ENCODE results near the gene PI3. TPM values are rescaled to one million over a fixed set of nuclear protein-coding genes. Genes with fewer than 3 reads are reported as not detected.
A peak's percentile ranks its signal among the peaks of the same experiment; 100 is the strongest.
"Not testable (repeated sequence)": the region's sequence is repeated elsewhere in the genome, so short reads cannot be mapped to it uniquely, and the experiment has no call there.

Gene PI3, protein sequence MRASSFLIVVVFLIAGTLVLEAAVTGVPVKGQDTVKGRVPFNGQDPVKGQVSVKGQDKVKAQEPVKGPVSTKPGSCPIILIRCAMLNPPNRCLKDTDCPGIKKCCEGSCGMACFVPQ
- total RNA-seq (2014; rRNA removed) = not detected in 2 replicates
- polyA plus RNA-seq (2012) = not detected

DNA sequence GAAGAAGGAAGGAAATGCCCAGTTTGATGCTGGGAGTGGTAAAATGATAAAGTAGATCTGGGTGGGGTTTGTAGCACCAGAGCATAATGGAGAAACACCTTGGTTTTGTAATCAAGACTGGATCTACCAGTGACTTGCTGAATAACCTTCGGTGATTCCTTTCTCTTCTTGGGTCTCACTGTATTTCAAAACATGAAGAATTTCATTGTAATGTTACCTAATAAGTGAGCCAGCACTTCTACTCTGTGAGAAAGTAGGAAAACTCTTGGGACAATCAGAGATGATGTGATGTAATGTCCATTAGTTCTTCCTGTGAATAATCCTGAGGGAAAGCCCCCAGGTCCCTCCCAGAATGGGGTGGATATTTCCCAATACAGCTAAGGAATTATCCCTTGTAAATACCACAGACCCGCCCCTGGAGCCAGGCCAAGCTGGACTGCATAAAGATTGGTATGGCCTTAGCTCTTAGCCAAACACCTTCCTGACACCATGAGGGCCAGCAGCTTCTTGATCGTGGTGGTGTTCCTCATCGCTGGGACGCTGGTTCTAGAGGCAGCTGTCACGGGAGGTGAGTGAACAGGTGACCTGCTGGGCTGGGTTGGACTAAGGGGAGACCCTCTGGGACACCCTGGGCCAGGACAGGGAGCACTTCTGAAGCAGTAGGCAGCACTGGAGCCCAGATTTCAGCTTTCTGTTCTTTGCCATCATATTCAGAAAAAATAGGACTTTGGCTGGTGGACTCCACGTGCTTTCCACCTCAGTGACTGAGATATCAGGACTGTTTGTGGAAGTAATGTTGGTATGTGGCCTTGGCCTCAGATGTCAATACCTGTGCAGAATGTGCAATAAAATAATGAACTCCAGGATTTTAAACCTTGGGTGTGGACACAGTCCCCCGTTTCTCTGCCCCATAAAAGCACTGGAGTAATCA, at the start of gene PI3:
PI3 (plus strand) TSS at position 469 of the 931 bp plus-strand sequence; CDS start at position 490, 21 bp downstream.
- DNase-seq (ENCODE audit: low read depth) = no peak

- DNase-seq (ENCODE audit: low read depth) = no peak
These were observed 46.6 kb upstream of the PI3 start for GRCh38 chr20:45128099-45128498.

- no peak for DNase-seq (ENCODE audit: low read depth)
These were observed 37.8 kb upstream of the PI3 start for GRCh38 chr20:45136911-45137310.

DNA sequence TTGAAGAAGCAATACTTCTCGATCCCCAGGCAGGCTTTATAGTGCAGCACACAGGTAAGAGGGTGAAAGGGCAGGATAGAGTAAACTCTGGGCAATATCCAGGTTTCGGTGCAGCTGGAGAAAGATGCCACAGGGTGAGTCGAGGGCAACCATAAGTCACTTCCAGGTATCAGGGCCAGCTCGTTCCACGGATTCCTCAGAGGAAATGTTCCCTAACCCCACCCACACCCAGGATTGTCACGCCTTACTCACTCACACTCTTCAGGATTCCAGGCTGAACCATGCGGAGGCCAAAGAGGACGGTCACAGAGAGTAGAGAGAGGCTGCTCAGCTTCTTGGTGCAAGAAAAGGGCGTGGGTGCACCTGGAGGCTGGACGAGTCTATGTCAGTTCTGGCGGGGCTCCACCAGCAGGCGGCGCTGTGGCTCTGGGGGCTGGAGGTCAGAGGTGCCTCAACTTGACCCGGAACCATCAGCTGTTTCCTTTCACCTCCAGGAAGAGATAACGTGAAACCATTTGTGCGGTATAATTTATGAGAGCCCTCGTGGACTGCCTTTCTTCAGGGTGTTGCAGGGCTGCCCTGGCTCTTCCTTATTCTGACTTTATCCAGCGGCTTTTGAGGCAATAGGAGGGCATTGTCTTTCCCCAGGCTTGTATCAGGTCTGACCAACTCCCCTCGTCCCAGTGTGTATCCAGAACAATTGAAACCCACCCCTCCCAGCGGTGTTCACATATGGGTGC, 36.0 kb upstream of the PI3 start:
- peak; percentile 5 for DNase-seq (ENCODE audit: low read depth)

DNA sequence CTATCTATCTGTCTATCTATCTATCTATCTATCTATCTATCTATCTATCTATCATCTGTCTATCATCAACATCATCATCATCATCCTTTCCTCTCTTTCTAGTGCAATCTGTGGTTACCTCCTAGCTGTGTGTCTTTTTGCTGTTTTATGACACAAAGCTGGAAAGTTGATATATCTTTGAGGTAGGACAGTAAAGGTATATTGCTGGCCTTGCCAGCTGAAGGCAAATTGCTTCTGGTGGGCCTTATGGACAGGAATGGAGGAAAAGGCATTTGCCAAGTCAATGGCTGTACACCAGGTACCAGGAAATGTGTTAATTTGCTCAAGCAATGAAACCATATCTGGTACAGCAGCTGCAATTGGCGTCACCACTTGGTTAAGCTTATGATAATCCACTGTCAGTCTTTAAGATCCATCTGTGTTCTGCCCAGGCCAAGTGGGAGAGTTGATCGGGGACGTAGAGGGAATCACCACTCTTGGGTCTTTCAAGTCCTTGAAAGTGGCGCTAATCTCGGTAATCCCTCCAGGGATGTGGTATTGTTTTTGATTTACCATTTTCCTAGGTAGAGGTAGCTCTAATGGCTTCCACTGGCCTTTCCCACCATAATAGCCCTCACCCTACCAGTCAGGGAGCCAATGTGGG, 34.8 kb upstream of the PI3 start:
- not testable (repeated sequence) for DNase-seq (ENCODE audit: low read depth)

DNA sequence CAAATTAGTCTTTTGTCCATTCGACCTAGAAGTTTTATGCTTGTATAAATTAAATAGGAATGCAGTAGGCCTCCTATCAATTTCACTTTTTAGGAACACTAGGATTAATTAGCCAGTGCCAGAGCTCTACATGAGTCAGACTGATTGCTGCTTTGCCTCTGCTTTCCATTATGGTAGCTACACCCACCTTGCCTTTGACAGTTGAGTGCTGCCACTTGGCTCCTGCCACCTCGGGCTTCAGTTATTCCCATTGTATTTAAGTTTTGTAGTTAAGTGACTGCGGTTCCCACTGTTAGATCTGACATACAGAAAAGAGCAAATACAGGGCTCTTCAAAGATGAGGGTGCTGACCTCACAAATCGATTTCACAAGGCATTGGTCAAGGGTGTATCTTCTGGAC, 33.9 kb upstream of the PI3 start:
- no peak for DNase-seq (ENCODE audit: low read depth)

- no peak for DNase-seq (ENCODE audit: low read depth)
These were observed 25.6 kb upstream of the PI3 start for GRCh38 chr20:45149062-45149461.

GRCh38 chr20:45152405-45152804, 22.3 kb upstream of the PI3 start:
- DNase-seq (ENCODE audit: low read depth) = no peak

DNA sequence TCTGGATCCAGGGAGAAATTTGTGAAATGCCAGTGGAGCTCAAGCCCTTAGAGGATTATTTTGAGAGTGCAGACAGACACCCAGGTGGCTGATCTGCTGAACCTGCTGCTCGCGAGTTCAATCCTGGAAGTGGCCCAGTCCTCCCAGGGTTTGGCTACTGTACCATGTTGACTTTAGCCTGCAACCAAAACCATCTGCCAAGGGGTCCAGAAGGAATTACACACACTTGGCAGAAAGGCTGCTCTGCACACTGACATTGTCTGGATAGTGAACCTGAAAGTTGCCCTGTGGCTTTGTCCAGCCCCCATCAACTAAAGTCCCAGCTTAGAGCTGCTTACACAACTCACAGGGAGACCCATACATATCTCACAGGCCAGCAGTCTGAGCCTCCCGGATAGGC, 21.6 kb upstream of the PI3 start:
- DNase-seq (ENCODE audit: low read depth) = no peak

- no peak for DNase-seq (ENCODE audit: low read depth)
These were observed 20.9 kb upstream of the PI3 start for GRCh38 chr20:45153752-45154151.

GRCh38 chr20:45154183-45154582, 20.5 kb upstream of the PI3 start:
- DNase-seq (ENCODE audit: low read depth) = no peak

DNA sequence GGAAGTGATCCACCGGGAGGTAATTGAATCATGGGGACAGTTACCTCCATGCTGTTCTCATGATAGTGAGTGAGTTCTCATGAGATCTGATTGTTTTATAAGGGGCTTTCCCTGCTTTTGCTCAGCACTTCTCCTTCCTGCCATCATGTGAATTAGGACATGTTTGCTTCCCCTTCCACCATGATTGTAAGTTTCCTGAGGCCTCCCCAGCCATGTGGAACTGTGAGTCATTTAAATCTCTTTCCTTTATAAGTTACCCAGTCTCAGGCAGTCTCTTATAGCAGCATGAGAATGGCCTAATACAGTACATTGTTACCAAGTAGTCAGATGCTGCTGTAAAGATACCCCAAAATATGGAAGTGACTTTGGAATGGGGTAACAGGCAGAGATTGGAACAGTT, 19.9 kb upstream of the PI3 start:
- DNase-seq (ENCODE audit: low read depth) = not testable (repeated sequence)

DNA sequence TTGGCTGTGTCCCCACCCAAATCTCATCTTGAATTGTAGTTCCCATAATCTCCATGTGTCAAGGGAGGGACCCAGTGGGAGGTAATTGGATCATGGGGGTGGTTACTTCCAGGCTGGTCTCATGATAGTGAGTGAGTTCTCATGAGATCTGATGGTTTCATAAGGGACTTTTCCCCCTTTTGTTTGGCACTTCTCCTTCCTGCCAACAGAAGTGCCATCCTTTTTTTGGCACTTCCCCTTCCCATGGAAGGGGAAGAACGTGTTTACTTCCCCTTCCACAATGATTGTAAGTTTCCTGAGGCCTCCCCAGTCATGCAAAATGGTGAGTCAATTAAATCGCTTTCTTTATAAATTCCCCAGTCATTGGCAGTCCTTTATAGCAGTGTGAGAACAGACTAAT, 18.0 kb upstream of the PI3 start:
- DNase-seq (ENCODE audit: low read depth) = no peak

DNA sequence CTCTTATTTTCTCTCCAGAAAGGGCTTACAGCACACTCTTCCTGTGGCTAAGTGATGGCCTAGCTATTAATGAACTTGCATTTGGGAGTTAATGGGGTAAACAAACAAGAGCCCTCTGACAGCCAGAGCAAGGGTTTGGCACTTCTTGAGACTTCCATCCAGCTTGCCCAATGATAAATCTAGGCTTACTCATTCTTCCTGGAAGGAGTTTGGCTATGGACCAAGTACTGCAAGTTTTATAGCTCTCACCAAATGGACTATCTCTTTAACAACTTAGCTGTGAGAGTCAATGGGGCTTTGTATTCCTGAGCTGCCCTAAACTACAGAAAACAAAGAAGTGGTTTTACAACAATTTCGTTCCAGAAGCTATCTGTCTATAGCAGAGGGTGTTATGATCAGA, 16.7 kb upstream of the PI3 start:
- DNase-seq (ENCODE audit: low read depth) = peak; percentile 67

DNA sequence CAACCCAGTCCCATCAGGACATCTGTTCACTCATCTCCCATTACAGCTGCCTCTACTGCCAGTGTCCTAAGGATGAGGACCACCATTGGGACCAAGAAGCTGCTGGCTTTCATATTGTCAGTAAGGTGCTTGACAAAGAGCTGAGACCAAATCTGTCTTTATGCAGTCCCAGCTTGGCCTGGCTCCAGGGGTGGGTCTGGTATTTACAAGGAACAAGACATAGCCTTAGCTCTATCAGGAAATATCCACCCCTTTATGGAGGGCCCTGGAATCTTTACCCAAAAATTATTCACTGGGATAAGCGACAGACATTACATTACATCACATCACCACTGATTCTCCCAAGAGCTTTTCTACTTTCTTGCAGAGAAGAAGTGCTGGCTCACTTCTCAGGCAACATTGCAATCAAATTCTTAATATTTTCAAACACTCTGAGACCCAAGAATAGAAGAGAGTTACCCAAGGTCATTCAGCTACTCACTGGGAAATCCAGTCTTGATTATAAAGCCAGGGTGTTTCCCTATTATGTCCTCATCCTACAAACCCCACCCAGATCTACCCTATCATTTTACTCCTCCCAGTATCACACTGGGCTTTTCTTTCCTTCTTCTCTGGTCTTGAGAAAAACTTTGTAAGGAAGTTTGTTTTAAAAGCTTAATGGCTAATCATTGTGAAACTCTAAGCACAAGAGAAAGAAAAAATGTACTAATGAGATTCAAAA, 11.5 kb upstream of the PI3 start:
- no peak for DNase-seq (ENCODE audit: low read depth)

GRCh38 chr20:45164906-45165305, 9.8 kb upstream of the PI3 start:
- no peak for DNase-seq (ENCODE audit: low read depth)

DNA sequence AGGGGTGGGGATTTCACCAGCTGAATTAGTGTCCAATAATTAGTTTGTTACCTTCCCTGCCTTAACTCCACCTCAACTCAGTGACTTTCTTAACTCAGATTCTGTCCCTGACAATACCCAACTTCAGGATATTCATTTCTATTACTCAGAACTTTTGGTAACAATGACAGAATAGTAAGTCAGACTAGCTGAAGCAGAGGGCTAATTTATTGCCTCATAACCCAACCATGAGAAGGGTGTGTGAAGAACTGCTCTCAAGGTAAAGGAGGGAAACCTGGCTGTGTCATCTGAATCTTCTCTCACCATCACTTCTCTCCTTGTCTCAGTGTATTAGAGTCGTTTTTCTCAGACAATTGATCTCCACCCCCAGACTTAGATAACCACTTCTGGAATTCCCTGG, 1.2 kb upstream of the PI3 start:
- DNase-seq (ENCODE audit: low read depth) = no peak

DNA sequence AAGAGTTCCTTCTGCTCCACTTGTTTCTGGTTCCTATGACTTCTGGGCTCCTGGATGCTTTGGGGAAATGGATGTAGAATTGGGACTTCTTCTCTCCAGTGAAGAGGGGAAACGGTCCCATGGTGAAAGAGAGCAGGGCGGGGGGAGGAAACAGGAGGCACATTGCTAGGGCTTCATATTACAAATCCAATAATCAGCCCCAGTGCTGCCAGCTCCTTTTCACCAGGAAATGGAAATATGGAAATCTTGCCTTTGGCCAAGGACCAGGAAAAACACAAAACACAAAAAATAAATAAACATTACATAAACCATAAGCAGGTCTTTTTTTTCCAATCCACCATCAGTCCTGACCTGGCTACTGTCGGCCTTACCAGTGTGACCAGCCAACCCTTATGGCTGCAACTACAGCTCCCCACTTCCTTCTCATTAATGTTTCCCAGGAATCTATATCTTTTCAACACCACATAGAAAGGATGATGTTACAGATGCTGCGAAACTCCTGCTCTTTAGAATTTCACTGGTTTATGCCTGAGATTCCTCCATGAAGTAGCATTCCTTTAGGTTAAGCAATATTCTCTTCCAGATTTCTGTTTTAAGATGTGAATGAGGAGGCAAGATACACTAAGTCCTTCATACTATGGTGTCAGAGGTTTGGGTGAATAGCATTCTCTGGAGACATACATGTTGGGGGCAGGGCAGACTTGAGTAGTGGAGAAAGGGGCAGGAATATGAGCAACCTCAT, 2.0 kb downstream of the PI3 start:
- no peak for DNase-seq (ENCODE audit: low read depth)

- no peak for DNase-seq (ENCODE audit: low read depth)
These were observed 4.5 kb downstream of the PI3 start for GRCh38 chr20:45179166-45179565.

DNA sequence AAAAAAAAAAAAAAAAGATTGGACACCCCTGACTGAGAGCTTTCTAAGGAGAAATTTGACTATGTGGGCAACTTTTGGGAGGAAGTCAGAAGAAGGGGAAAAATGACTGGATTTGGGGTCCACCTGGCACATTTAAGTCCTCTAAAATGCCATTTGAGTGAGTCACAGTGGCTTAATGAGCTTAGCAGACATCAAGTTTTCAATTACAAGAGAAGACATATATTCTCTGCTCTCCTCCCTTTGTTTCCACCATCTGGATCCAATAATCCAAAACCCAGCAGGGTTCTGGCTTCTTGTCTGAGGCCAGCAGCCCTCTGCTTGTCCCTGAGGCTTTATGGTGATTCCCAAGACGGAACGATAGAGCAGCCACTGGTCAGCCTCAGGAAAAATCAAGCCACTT, 6.9 kb downstream of the PI3 start:
- DNase-seq (ENCODE audit: low read depth) = no peak

DNA sequence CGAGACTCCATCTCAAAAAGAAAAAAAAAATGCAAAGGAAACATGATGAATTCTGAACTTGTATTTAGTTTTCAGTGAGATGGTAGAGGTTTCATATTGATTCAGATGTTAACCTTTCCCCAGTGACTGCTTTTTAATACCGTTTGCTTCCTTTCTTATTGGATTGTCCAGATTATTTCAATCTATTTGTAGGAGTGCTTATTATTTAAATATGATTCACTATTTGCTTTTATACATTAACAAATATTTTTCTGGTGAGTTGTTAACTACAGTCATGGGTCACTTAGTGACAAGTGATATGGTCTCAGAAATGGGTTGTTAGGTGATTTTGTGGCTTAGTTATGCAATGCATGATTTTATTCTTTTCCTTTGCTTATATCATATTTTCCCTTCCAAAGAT, 8.4 kb downstream of the PI3 start:
- no peak for DNase-seq (ENCODE audit: low read depth)

Measured in LHCN-M2 (cell line).